HG02938 (cell line): ENCODE data around the gene RNH1.
"Not testable (repeated sequence)": the region's sequence is repeated elsewhere in the genome, so short reads cannot be mapped to it uniquely, and the experiment has no call there.

Experiments used
- ATAC-seq: cut with Tn5 transposase; IDR thresholded peaks from one replicate; pipeline ENCODE4 v1.9.1; 2021; ENCODE audit warnings: mild to moderate bottlenecking, moderate library complexity; ENCODE audit not compliant: unreplicated experiment

RNH1 gene

GRCh38 chr11:477052-477715 lies 29.9 kb downstream of the RNH1 start:
- no peak for ATAC-seq

- ATAC-seq = no peak
Measured at GRCh38 chr11:476416-476815, 30.6 kb downstream of the RNH1 start.

GRCh38 chr11:475941-476340 lies 31.1 kb downstream of the RNH1 start:
- no peak for ATAC-seq

GRCh38 chr11:474914-475506 lies 32.0 kb downstream of the RNH1 start:
- ATAC-seq = no peak

GRCh38 chr11:473962-474785 lies 32.9 kb downstream of the RNH1 start:
- no peak for ATAC-seq

GRCh38 chr11:473415-473814 lies 33.6 kb downstream of the RNH1 start:
- no peak for ATAC-seq

- ATAC-seq = no peak
Measured at GRCh38 chr11:472816-473215, 34.2 kb downstream of the RNH1 start.

GRCh38 chr11:472272-472671 lies 34.8 kb downstream of the RNH1 start:
- ATAC-seq = no peak

GRCh38 chr11:471468-472145 lies 35.4 kb downstream of the RNH1 start:
- no peak for ATAC-seq

GRCh38 chr11:469684-470560 lies 37.1 kb downstream of the RNH1 start:
- ATAC-seq = no peak

- not testable (repeated sequence) for ATAC-seq
Measured at GRCh38 chr11:469026-469683, 37.9 kb downstream of the RNH1 start.

- ATAC-seq = no peak
Measured at GRCh38 chr11:468493-468892, 38.5 kb downstream of the RNH1 start.

- ATAC-seq = no peak
Measured at GRCh38 chr11:468036-468435, 39.0 kb downstream of the RNH1 start.

- ATAC-seq = no peak
Measured at GRCh38 chr11:465896-466530, 41.0 kb downstream of the RNH1 start.

GRCh38 chr11:464316-464715 lies 42.7 kb downstream of the RNH1 start:
- ATAC-seq = no peak

GRCh38 chr11:462107-462890 lies 44.7 kb downstream of the RNH1 start:
- no peak for ATAC-seq

GRCh38 chr11:461626-462025 lies 45.4 kb downstream of the RNH1 start:
- ATAC-seq = no peak

- no peak for ATAC-seq
Measured at GRCh38 chr11:460331-461199, 46.5 kb downstream of the RNH1 start.
